Keratinocyte (primary cell): Measurements from ENCODE around the gene QRICH1.

Source experiments
- EZH2 ChIP-seq: IDR thresholded peaks from one replicate; pipeline ENCODE4 v1.6.1; 2012; ENCODE audit warnings: inconsistent platforms, mild to moderate bottlenecking, low read length, moderate library complexity
- TF ChIP-seq, protein P1 (sequence below), 3 experiments: IDR thresholded peaks in 1 of 3; conservative IDR thresholded peaks in 1 of 3; optimal IDR thresholded peaks in 1 of 3; 2 replicates in 2 of 3; 3 replicates in 1 of 3; pipeline versions ENCODE3 to v1.5.1; 2011; ENCODE audit warnings: low read length in 3 of 3, mild to moderate bottlenecking in 3 of 3, moderate library complexity in 2 of 3, control low read depth in 1 of 3, inconsistent platforms in 1 of 3; ENCODE audit not compliant: insufficient read depth in 2 of 3; ENCODE audit errors: extremely low read depth in 1 of 3

DNA sequence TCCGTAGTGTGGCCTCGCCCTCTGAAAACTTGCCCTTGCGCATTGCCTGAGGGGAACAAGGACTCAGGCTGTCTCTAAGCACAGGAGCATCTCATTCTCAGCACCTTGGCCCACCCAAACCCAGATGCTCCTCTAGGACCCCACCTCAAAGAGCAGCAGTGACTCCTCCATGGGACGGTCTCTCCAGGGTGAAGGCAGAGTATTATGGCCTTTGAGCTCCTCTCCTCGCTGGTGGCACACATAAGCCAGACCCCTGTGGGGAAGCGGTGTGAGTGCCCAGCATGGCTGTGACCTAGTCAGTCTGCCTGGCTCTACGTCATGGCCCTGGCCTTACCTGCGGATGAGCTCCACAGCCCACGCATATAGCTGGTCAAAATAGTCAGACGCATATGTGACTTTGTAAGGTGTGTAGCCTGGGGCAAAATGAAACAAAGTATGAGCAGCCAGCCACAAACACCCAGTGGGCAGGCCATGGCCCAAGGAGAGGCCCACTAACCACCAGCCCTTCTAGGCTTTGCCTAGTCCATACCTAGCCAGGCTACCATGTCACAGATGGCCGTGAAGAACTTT, 6.3 kb upstream of the QRICH1 start:
- TF ChIP-seq, protein P1, sequence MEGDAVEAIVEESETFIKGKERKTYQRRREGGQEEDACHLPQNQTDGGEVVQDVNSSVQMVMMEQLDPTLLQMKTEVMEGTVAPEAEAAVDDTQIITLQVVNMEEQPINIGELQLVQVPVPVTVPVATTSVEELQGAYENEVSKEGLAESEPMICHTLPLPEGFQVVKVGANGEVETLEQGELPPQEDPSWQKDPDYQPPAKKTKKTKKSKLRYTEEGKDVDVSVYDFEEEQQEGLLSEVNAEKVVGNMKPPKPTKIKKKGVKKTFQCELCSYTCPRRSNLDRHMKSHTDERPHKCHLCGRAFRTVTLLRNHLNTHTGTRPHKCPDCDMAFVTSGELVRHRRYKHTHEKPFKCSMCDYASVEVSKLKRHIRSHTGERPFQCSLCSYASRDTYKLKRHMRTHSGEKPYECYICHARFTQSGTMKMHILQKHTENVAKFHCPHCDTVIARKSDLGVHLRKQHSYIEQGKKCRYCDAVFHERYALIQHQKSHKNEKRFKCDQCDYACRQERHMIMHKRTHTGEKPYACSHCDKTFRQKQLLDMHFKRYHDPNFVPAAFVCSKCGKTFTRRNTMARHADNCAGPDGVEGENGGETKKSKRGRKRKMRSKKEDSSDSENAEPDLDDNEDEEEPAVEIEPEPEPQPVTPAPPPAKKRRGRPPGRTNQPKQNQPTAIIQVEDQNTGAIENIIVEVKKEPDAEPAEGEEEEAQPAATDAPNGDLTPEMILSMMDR (optimal IDR thresholded peaks at IDR 0.05 in 1 of 3, IDR thresholded peaks at IDR 0.05 in 1 of 3, conservative IDR thresholded peaks at IDR 0.05 in 1 of 3; ENCODE audit: extremely low read depth in 1 of 3, insufficient read depth in 2 of 3, low read length in 3 of 3) = no peak
- TF ChIP-seq EZH2 = no peak
